ENCODE results near the gene SWAP70. TPM values are rescaled to one million over a fixed set of nuclear protein-coding genes. Genes with fewer than 3 reads are reported as not detected.

Gene SWAP70
- total RNA-seq, 1 donor from 2014 or later = 24.0 TPM

DNA sequence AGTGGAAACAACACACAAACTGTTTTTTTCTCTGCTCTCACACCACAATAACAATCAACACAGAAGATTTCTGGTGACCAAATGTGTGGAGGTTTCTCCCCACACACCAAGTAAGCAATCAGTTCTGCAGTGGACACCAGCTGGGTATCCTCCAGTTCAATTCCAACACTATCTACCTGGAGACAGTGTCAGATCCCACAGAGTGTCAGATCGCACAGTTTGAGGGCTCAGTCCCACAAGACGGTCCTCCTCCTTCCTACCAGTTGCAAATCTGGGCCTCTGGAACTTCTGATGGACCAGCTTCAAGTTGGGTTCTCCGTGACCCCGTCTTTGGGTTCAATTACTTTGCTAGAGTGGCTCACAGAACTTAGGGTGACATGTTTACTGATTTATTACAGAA lies 9.0 kb downstream of the SWAP70 start:
- peaks cover 12% of the 10 kb centered on the region for H3K4me1 Mint-ChIP-seq
- DNase-seq (ENCODE audit: low spot score in 2 of 2, unreplicated experiment in 2 of 2) = no peak
- no peak for TF ChIP-seq CTCF (IDR thresholded peaks at IDR 0.05; ENCODE audit: unreplicated experiment)
- H3K27me3 Mint-ChIP-seq (ENCODE audit: low read depth) = no peaks in the 10 kb centered on the region
- no peak overlapping the region for H3K27ac Mint-ChIP-seq
- H3K4me3 Mint-ChIP-seq = no peak overlapping the region
- H3K9me3 Mint-ChIP-seq = no peaks in the 10 kb centered on the region
- peaks cover 4% of the 10 kb centered on the region for H3K36me3 Mint-ChIP-seq

GRCh38 chr11:9675691-9676090 lies 11.8 kb downstream of the SWAP70 start:
- H3K36me3 Mint-ChIP-seq = peaks cover 7% of the 10 kb centered on the region
- no peak for TF ChIP-seq CTCF (IDR thresholded peaks at IDR 0.05; ENCODE audit: unreplicated experiment)
- H3K4me3 Mint-ChIP-seq = no peak overlapping the region
- DNase-seq (ENCODE audit: low spot score in 2 of 2, unreplicated experiment in 2 of 2) = no peak
- H3K27me3 Mint-ChIP-seq (ENCODE audit: low read depth) = no peaks in the 10 kb centered on the region
- H3K27ac Mint-ChIP-seq = peak overlapping the region; percentile 9
- H3K9me3 Mint-ChIP-seq = no peaks in the 10 kb centered on the region
- peaks cover 14% of the 10 kb centered on the region for H3K4me1 Mint-ChIP-seq

- peaks cover 16% of the 10 kb centered on the region for H3K4me1 Mint-ChIP-seq
- DNase-seq (ENCODE audit: low spot score in 2 of 2, unreplicated experiment in 2 of 2) = no peak
- no peak overlapping the region for H3K27ac Mint-ChIP-seq
- no peak for TF ChIP-seq CTCF (IDR thresholded peaks at IDR 0.05; ENCODE audit: unreplicated experiment)
- H3K27me3 Mint-ChIP-seq (ENCODE audit: low read depth) = no peaks in the 10 kb centered on the region
- H3K36me3 Mint-ChIP-seq = peaks cover 7% of the 10 kb centered on the region
- H3K9me3 Mint-ChIP-seq = no peaks in the 10 kb centered on the region
- H3K4me3 Mint-ChIP-seq = no peak overlapping the region
Observed at GRCh38 chr11:9677951-9678350, 14.1 kb downstream of the SWAP70 start.

- no peak overlapping the region for H3K4me3 Mint-ChIP-seq
- no peaks in the 10 kb centered on the region for H3K27me3 Mint-ChIP-seq (ENCODE audit: low read depth)
- H3K9me3 Mint-ChIP-seq = no peaks in the 10 kb centered on the region
- H3K4me1 Mint-ChIP-seq = peaks cover 17% of the 10 kb centered on the region
- no peak for TF ChIP-seq CTCF (IDR thresholded peaks at IDR 0.05; ENCODE audit: unreplicated experiment)
- no peak for DNase-seq (ENCODE audit: low spot score in 2 of 2, unreplicated experiment in 2 of 2)
- no peak overlapping the region for H3K27ac Mint-ChIP-seq
- peaks cover 4% of the 10 kb centered on the region for H3K36me3 Mint-ChIP-seq
Observed at GRCh38 chr11:9678576-9678975, 14.7 kb downstream of the SWAP70 start.

DNA sequence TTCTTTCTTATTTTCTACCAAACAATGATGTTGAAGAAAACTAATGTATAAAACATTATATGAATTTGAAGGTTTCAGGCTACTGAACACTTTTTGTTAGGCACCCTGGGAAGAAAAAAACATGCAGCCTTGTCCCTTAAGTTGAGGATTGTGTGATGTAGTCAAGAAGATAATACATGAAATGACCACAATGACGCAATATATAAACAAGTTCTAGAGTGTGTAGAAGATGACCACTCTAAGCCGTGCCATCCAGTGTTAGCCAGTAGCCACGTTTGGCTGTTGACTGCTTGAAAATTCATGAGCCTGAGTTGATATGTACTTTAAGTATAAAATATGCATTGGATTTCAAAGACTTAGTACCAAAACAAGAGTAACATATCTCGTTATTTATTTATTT lies 16.2 kb downstream of the SWAP70 start:
- Mint-ChIP-seq H3K9me3 (no peaks in the 10 kb centered on the region), H3K27ac (no peak overlapping the region), H3K4me3 (no peak overlapping the region), H3K27me3 (ENCODE audit: low read depth) (no peaks in the 10 kb centered on the region), H3K4me1 (peaks cover 17% of the 10 kb centered on the region), H3K36me3 (peaks cover 3% of the 10 kb centered on the region)
- TF ChIP-seq CTCF (IDR thresholded peaks at IDR 0.05; ENCODE audit: unreplicated experiment) = no peak
- DNase-seq (ENCODE audit: low spot score in 2 of 2, unreplicated experiment in 2 of 2) = no peak

Data from mesothelial cell of epicardium (in vitro differentiated cells).